ENCODE data around the gene CD52. TPM values are rescaled to one million over a fixed set of nuclear protein-coding genes. Genes with fewer than 3 reads are reported as not detected.

The CD52 gene
- total and polyA plus RNA-seq, 2 of the 13 experiments (the other 11 are each of a cell fraction or from before 2014, with no cell fraction given) = 0.32 TPM; not detected in 1

DNA sequence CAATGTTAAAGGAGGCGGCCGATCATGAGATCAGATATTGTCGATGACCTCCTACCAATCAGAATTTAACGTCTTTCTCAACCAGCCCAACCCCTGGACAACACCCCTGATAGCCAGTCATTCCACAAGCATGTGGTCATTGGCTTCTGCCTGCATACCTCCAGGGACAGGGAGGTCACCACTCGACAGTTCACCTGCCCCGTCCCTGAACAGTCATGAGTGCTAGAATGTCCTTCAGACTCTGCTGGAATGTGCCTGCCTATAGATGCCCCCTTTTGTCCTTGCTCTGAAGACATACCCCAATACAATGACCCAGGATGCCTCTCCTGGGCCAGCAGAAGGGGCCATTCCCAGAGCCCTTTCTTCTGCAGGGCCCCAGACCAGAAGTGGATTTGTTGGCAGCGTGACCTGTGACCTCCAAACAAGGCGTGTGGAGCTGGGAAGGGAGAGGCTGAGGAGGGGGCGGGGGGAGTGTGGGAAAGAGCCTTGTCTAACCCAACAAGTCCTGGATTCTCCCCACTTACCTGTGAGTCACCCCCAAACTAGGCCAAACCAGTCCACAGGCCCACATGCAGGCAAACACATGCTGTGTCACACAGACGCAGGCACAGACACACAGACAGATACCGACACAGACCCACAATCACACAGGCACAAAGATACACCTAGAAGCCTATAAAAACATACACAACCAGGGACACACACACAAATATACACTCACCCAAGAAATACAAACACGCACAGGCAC, 34.0 kb downstream of the CD52 start (continued):
- TF ChIP-seq ZNF780A (CRISPR knock-in tag; IDR thresholded peaks at IDR 0.05) = no peak
- no peak for TF ChIP-seq ZIK1 (CRISPR knock-in tag; IDR thresholded peaks at IDR 0.05; ENCODE audit: borderline replicate concordance, low read depth)
- TF ChIP-seq, protein P1, sequence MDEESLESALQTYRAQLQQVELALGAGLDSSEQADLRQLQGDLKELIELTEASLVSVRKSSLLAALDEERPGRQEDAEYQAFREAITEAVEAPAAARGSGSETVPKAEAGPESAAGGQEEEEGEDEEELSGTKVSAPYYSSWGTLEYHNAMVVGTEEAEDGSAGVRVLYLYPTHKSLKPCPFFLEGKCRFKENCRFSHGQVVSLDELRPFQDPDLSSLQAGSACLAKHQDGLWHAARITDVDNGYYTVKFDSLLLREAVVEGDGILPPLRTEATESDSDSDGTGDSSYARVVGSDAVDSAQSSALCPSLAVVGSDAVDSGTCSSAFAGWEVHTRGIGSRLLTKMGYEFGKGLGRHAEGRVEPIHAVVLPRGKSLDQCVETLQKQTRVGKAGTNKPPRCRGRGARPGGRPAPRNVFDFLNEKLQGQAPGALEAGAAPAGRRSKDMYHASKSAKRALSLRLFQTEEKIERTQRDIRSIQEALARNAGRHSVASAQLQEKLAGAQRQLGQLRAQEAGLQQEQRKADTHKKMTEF (CRISPR knock-in tag; IDR thresholded peaks at IDR 0.05) = no peak; the same call in 1 of the 2 replicates
- no peak for TF ChIP-seq KLF15 (CRISPR knock-in tag; IDR thresholded peaks at IDR 0.05; ENCODE audit: borderline replicate concordance)
- TF ChIP-seq, protein P2, sequence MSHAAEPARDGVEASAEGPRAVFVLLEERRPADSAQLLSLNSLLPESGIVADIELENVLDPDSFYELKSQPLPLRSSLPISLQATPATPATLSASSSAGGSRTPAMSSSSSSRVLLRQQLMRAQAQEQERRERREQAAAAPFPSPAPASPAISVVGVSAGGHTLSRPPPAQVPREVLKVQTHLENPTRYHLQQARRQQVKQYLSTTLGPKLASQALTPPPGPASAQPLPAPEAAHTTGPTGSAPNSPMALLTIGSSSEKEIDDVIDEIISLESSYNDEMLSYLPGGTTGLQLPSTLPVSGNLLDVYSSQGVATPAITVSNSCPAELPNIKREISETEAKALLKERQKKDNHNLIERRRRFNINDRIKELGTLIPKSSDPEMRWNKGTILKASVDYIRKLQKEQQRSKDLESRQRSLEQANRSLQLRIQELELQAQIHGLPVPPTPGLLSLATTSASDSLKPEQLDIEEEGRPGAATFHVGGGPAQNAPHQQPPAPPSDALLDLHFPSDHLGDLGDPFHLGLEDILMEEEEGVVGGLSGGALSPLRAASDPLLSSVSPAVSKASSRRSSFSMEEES (CRISPR knock-in tag; IDR thresholded peaks at IDR 0.05) = peak; percentile 86
- TF ChIP-seq, protein P3, sequence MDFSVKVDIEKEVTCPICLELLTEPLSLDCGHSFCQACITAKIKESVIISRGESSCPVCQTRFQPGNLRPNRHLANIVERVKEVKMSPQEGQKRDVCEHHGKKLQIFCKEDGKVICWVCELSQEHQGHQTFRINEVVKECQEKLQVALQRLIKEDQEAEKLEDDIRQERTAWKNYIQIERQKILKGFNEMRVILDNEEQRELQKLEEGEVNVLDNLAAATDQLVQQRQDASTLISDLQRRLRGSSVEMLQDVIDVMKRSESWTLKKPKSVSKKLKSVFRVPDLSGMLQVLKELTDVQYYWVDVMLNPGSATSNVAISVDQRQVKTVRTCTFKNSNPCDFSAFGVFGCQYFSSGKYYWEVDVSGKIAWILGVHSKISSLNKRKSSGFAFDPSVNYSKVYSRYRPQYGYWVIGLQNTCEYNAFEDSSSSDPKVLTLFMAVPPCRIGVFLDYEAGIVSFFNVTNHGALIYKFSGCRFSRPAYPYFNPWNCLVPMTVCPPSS (IDR thresholded peaks at IDR 0.05) = no peak
- TF ChIP-seq TEAD3 (CRISPR knock-in tag; optimal IDR thresholded peaks at IDR 0.05; ENCODE audit: borderline replicate concordance) = peak; percentile 98
- TF ChIP-seq, protein P4, sequence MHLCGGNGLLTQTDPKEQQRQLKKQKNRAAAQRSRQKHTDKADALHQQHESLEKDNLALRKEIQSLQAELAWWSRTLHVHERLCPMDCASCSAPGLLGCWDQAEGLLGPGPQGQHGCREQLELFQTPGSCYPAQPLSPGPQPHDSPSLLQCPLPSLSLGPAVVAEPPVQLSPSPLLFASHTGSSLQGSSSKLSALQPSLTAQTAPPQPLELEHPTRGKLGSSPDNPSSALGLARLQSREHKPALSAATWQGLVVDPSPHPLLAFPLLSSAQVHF (CRISPR knock-in tag; IDR thresholded peaks at IDR 0.05) = no peak
- TF ChIP-seq, protein P5, sequence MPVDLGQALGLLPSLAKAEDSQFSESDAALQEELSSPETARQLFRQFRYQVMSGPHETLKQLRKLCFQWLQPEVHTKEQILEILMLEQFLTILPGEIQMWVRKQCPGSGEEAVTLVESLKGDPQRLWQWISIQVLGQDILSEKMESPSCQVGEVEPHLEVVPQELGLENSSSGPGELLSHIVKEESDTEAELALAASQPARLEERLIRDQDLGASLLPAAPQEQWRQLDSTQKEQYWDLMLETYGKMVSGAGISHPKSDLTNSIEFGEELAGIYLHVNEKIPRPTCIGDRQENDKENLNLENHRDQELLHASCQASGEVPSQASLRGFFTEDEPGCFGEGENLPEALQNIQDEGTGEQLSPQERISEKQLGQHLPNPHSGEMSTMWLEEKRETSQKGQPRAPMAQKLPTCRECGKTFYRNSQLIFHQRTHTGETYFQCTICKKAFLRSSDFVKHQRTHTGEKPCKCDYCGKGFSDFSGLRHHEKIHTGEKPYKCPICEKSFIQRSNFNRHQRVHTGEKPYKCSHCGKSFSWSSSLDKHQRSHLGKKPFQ (CRISPR knock-in tag; IDR thresholded peaks at IDR 0.05; ENCODE audit: insufficient replicate concordance) = no peak
- TF ChIP-seq ZNF121 (CRISPR knock-in tag; IDR thresholded peaks at IDR 0.05) = peak; percentile 73
- no peak for TF ChIP-seq ZNF557 (CRISPR knock-in tag; IDR thresholded peaks at IDR 0.05)
- TF ChIP-seq, protein P6, sequence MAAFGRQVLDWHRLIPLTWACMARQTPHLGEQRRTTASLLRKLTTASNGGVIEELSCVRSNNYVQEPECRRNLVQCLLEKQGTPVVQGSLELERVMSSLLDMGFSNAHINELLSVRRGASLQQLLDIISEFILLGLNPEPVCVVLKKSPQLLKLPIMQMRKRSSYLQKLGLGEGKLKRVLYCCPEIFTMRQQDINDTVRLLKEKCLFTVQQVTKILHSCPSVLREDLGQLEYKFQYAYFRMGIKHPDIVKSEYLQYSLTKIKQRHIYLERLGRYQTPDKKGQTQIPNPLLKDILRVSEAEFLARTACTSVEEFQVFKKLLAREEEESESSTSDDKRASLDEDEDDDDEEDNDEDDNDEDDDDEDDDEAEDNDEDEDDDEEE (CRISPR knock-in tag; IDR thresholded peaks at IDR 0.05) = no peak
- TF ChIP-seq, protein P7, sequence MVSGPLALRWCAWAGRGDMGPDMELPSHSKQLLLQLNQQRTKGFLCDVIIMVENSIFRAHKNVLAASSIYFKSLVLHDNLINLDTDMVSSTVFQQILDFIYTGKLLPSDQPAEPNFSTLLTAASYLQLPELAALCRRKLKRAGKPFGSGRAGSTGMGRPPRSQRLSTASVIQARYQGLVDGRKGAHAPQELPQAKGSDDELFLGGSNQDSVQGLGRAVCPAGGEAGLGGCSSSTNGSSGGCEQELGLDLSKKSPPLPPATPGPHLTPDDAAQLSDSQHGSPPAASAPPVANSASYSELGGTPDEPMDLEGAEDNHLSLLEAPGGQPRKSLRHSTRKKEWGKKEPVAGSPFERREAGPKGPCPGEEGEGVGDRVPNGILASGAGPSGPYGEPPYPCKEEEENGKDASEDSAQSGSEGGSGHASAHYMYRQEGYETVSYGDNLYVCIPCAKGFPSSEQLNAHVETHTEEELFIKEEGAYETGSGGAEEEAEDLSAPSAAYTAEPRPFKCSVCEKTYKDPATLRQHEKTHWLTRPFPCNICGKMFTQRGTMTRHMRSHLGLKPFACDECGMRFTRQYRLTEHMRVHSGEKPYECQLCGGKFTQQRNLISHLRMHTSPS (CRISPR knock-in tag; IDR thresholded peaks at IDR 0.05; ENCODE audit: low read depth) = no peak; the same call in 1 of the 2 replicates
- TF ChIP-seq ZSCAN25 (CRISPR knock-in tag; IDR thresholded peaks at IDR 0.05) = no peak
- TF ChIP-seq ZBTB42 (CRISPR knock-in tag; IDR thresholded peaks at IDR 0.05) = no peak
- no peak; the same call in 1 of the 2 replicates for TF ChIP-seq ZNF615 (CRISPR knock-in tag; IDR thresholded peaks at IDR 0.05; ENCODE audit: borderline replicate concordance)
- no peak for TF ChIP-seq ZNF263 (CRISPR knock-in tag; IDR thresholded peaks at IDR 0.05)

Measured in HepG2 (cell line).